Ishikawa (cell line): ENCODE measurements around the gene FAM131A.

ENCODE experiments used
- CEBPB ChIP-seq: IDR thresholded peaks from 2 replicates; pipeline ENCODE4 v1.6.1; 2012
- CREB1 ChIP-seq: IDR thresholded peaks from 2 replicates; pipeline ENCODE4 v1.6.1; 2012; ENCODE audit warnings: low read depth
- EGR1 ChIP-seq: IDR thresholded peaks from 2 replicates; pipeline ENCODE4 v1.6.1; 2012
- EP300 ChIP-seq: IDR thresholded peaks from 2 replicates; pipeline ENCODE4 v1.6.1; 2012; ENCODE audit warnings: borderline replicate concordance
- FOXM1 ChIP-seq: IDR thresholded peaks from 2 replicates; pipeline ENCODE4 v1.6.1; 2012; ENCODE audit warnings: low read depth, borderline replicate concordance
- NFIC ChIP-seq: IDR thresholded peaks from 2 replicates; pipeline ENCODE4 v1.6.1; 2012
- RAD21 ChIP-seq: IDR thresholded peaks from 2 replicates; pipeline ENCODE4 v1.6.1; 2012; ENCODE audit warnings: low read depth
- TAF1 ChIP-seq: IDR thresholded peaks from 2 replicates; pipeline ENCODE4 v1.6.1; 2012; ENCODE audit warnings: low read depth, mild to moderate bottlenecking
- TCF12 ChIP-seq: IDR thresholded peaks from 2 replicates; pipeline ENCODE4 v1.6.1; 2012; ENCODE audit warnings: low read depth
- TEAD4 ChIP-seq: IDR thresholded peaks from 2 replicates; pipeline ENCODE4 v1.6.1; 2012
- YY1 ChIP-seq: IDR thresholded peaks from 2 replicates; pipeline ENCODE4 v1.6.1; 2012; ENCODE audit warnings: low read depth
- ZBTB7A ChIP-seq: IDR thresholded peaks from 2 replicates; pipeline ENCODE4 v1.6.1; 2012; ENCODE audit warnings: low read depth
- TF ChIP-seq, protein P1 (sequence below): IDR thresholded peaks from 2 replicates; pipeline ENCODE4 v1.6.1; 2012; ENCODE audit warnings: low read depth, mild to moderate bottlenecking
- TF ChIP-seq, protein P2 (sequence below): IDR thresholded peaks from 2 replicates; pipeline ENCODE4 v1.6.1; 2012
- TF ChIP-seq, protein P3 (sequence below): IDR thresholded peaks from 2 replicates; pipeline ENCODE4 v1.6.1; 2012

The FAM131A gene

DNA sequence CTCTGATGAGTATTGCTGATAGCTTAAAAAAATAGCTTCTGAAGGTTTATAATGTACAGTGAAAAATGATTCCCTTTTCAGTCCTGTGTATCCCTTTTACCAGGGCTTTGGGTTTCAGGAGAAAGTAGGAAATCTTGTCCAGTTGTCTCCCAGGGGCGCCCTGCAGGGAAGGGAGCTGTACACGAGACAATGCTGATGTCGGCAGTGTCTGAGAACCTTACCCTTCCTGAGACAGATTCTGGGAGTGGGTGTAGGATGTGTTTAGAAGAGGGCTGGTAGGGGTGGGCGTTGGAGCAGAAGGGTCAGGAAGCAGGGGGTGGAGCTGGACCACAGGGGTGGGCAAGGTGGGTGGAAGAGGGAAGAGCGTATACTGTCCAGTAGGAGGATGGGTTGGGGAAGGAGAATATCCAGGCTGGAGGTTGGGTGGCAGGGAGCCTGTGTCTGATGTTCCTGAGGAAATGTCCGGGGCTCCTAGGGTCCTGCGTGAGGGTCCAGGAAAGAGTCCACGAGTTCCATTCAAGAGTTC is 35.0 kb downstream of the FAM131A start:
- TF ChIP-seq NFIC (no peak), TEAD4 (no peak), FOXM1 (no peak), RAD21 (no peak), CREB1 (no peak), EGR1 (no peak)
- TF ChIP-seq, protein P1, sequence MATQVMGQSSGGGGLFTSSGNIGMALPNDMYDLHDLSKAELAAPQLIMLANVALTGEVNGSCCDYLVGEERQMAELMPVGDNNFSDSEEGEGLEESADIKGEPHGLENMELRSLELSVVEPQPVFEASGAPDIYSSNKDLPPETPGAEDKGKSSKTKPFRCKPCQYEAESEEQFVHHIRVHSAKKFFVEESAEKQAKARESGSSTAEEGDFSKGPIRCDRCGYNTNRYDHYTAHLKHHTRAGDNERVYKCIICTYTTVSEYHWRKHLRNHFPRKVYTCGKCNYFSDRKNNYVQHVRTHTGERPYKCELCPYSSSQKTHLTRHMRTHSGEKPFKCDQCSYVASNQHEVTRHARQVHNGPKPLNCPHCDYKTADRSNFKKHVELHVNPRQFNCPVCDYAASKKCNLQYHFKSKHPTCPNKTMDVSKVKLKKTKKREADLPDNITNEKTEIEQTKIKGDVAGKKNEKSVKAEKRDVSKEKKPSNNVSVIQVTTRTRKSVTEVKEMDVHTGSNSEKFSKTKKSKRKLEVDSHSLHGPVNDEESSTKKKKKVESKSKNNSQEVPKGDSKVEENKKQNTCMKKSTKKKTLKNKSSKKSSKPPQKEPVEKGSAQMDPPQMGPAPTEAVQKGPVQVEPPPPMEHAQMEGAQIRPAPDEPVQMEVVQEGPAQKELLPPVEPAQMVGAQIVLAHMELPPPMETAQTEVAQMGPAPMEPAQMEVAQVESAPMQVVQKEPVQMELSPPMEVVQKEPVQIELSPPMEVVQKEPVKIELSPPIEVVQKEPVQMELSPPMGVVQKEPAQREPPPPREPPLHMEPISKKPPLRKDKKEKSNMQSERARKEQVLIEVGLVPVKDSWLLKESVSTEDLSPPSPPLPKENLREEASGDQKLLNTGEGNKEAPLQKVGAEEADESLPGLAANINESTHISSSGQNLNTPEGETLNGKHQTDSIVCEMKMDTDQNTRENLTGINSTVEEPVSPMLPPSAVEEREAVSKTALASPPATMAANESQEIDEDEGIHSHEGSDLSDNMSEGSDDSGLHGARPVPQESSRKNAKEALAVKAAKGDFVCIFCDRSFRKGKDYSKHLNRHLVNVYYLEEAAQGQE: no peak
- TF ChIP-seq, protein P2, sequence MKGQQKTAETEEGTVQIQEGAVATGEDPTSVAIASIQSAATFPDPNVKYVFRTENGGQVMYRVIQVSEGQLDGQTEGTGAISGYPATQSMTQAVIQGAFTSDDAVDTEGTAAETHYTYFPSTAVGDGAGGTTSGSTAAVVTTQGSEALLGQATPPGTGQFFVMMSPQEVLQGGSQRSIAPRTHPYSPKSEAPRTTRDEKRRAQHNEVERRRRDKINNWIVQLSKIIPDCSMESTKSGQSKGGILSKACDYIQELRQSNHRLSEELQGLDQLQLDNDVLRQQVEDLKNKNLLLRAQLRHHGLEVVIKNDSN: no peak

DNA sequence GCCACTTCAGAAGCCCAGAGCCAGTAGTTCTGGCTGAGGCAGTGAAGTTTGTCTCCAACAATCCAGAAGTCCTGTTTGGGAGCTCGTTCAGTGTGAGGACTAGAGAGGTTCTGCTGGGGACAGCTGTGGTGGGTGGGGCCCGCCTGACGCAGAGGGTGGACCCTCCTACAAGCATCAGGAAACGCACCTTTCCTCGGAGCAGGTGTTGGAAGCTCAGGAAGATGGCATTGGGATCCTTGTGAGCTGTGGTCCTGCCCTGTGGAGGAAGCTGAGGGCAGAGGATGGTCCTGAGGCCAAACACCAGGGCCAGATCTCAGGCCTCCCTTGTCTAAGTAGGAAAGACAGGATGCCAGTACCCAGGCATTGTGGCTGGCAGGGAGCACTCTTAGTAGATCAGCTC is 35.5 kb downstream of the FAM131A start:
- TF ChIP-seq CEBPB (no peak), TEAD4 (no peak), RAD21 (no peak), NFIC (no peak), TAF1 (no peak), EP300 (no peak), TCF12 (no peak), YY1 (no peak), ZBTB7A (no peak), FOXM1 (no peak), CREB1 (no peak), EGR1 (no peak)
- TF ChIP-seq, protein P1: no peak
- TF ChIP-seq, protein P3, sequence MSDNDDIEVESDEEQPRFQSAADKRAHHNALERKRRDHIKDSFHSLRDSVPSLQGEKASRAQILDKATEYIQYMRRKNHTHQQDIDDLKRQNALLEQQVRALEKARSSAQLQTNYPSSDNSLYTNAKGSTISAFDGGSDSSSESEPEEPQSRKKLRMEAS: no peak
- TF ChIP-seq, protein P2: no peak

DNA sequence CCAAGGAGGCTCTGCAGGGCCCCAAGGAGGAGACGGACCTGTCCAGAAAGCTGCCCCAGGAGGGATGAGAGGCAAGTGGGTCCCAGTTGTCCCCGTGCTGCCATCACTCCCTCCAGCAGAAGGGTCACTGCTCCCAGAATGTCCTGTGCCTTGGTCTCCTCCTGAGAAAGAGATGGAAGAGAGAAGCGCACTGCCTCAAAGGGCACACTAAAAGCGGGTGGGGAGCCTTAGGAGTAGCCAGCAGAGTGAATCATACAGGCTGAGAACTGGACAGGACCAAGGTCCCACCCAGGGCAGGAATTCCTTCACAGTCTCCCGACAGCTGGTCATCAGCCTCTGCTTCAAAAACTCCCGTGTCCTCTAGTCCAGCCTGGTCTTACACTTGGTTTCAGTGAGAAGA is 36.0 kb downstream of the FAM131A start:
- TF ChIP-seq TEAD4: no peak
- no peak for TF ChIP-seq FOXM1
- TF ChIP-seq, protein P3: no peak

DNA sequence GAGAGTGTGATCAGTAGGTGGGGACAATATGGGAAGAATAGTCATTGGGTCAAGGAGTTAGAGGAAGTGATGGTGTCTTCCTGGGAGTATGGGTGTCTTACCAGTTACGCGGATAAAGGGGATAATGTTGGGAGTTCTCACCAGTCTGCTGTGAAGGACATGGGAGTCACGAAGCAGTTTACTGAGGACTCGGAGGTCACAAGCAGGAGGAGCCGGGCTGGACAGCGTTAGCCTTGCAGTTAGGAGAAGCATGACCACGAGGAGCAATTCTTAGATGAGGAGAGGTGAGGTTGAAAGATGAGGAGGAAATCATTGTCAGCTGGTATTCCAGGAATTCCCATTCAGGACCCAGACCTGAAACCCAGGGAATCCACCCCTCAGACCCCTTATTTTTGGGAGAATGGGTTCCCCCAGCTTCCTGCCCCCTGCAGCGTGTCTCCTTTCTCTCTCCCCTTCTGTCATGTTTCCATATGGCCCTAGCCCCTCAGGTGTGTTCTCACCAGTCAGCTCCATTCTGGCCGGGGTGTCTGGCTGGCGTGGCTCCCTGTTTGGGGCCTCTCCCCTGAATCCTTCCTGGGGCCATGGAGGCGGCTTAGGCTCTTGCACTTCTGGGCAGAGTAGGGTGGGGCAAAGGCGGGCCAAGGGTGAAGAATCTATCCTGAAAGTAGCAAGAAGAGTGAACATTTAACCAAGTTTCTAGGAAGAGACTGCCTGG is 38.5 kb downstream of the FAM131A start:
- TF ChIP-seq, protein P1: peak; percentile 17; the same call in 1 of the 2 replicates
- no peak for TF ChIP-seq RAD21

DNA sequence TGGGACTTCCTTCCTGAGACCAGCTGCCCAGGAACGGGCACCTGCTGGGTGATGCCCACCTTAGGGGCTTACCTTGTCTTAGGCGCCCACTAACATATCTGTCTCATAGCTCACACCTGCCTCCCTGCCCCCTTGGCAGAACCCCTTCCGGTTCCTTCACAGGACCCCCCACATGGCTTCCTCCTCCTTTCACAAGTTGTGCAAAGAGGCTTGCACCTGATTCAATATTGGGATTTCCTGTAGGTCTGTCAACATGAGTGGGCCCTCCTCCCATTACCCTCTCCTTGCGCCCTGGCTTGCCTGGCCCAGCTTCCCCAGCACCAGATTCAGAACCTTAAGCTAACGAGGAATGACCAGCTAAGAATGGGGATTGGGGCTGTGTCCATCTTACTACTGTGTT is 40.0 kb downstream of the FAM131A start:
- TF ChIP-seq TAF1: no peak
- TF ChIP-seq NFIC: no peak
- no peak for TF ChIP-seq ZBTB7A
- TF ChIP-seq CREB1: no peak
- TF ChIP-seq, protein P3: no peak
- no peak for TF ChIP-seq RAD21
- TF ChIP-seq EGR1: no peak
- TF ChIP-seq FOXM1: no peak
- no peak for TF ChIP-seq TEAD4
- TF ChIP-seq YY1: no peak
- no peak for TF ChIP-seq EP300
- no peak for TF ChIP-seq TCF12
- TF ChIP-seq, protein P2: no peak
- TF ChIP-seq, protein P1: no peak
- no peak for TF ChIP-seq CEBPB
